NCI-H2227 (cell line): Measurements from ENCODE around the gene MORN1.

Source experiments
- DNase-seq: peaks from one replicate; lab custom pipeline; 2025; ENCODE audit not compliant: unreplicated experiment; lab: John Stamatoyannopoulos, UW

Gene MORN1

GRCh38 chr1:2323451-2323974 lies 67.8 kb downstream of the MORN1 start:
- no peak for DNase-seq

GRCh38 chr1:2322581-2323211 lies 68.7 kb downstream of the MORN1 start:
- DNase-seq, result no peak

DNA sequence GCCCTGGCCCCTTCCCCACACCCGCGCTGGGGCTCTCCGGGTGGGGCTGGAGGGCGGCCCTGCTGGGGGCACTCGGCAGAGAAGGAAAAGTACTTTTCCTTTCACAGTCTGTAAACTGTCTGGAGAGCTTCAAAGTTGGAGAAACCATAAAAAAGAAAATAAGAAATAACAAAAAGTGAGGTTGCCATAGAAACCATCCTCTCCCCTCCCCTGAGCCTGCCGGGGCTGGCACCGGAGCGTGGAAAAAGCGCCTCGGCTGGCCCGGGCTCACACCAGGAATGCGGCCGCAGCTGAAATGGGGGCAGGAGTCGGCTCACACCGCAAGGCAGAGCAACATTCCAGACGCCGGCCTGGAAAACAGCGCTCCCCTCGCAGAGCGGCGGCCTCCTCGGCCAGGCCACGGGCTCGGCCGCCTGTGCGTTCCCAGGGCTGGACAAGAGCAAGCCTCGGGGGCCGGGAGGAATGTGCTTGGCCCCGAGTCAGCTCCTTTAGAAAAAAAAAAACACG lies 69.2 kb downstream of the MORN1 start:
- no peak for DNase-seq

GRCh38 chr1:2320760-2321667 lies 70.3 kb downstream of the MORN1 start:
- DNase-seq, result no peak

DNA sequence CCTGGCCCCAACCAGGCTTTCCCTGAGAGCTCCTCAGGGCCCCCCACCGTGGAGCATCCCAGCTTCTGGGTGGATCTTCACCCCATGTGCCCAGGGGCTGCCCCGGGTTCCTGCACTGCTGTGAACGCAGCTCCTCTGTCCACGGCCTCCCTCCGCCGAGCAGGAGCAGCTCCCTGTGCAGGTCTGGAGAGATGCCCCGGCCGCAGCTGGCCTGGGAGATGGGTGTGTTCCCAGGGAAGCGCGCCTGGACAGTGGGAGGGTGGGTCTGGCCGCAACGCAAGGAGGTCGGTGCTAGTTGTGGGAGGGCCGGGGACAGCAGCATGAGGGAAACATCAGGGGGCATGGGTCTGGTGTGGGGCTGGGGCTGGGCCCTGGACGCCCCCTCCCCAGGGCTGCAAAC lies 71.3 kb downstream of the MORN1 start:
- DNase-seq, result no peak

- no peak for DNase-seq
Observed at GRCh38 chr1:2319291-2319690, 72.1 kb downstream of the MORN1 start.

GRCh38 chr1:2318314-2319278 lies 72.8 kb downstream of the MORN1 start:
- DNase-seq, result no peak

DNA sequence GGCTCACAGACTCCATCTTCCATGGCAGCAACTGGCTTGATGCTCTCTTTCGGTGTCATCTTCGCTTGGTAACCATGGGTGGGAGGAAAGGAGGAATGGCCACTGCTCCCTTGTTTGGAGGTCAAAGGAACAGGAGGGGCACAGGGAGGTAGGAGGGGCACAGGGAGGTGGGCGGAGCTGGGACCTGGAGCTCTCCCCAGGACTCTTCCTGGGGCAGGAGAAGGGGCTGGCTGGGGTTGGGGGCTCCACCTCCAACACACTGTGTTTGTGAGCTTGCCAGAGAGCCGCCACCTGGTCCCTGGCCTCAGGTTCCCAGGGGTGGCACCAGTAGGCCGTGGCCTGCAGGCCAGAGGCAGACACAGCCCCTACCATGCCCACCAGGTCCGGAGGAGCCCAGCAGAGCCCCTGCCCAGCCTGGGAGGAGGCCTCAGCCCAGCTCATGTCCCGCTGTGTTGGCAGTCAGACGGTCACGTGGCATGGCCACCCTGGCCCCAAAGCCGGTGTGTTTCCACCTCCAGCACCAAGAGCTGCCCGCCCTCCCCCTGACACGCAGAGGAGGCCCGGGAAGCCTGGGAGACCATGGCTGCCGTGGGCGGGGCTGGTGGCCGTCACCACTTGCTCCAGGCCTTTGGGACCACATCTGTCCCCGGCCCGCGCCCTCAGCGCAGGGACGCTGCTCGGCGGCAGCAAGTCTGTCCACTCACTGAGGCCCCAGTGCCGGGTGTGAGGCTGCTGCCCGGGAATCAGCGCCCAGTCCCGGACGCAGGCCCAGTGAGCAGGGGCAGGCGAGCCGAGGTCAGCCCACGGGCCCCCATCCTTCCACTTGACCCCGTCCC lies 73.9 kb downstream of the MORN1 start:
- no peak for DNase-seq

GRCh38 chr1:2316451-2316961 lies 74.8 kb downstream of the MORN1 start:
- no peak for DNase-seq

GRCh38 chr1:2315674-2316450 lies 75.5 kb downstream of the MORN1 start:
- DNase-seq, result no peak

DNA sequence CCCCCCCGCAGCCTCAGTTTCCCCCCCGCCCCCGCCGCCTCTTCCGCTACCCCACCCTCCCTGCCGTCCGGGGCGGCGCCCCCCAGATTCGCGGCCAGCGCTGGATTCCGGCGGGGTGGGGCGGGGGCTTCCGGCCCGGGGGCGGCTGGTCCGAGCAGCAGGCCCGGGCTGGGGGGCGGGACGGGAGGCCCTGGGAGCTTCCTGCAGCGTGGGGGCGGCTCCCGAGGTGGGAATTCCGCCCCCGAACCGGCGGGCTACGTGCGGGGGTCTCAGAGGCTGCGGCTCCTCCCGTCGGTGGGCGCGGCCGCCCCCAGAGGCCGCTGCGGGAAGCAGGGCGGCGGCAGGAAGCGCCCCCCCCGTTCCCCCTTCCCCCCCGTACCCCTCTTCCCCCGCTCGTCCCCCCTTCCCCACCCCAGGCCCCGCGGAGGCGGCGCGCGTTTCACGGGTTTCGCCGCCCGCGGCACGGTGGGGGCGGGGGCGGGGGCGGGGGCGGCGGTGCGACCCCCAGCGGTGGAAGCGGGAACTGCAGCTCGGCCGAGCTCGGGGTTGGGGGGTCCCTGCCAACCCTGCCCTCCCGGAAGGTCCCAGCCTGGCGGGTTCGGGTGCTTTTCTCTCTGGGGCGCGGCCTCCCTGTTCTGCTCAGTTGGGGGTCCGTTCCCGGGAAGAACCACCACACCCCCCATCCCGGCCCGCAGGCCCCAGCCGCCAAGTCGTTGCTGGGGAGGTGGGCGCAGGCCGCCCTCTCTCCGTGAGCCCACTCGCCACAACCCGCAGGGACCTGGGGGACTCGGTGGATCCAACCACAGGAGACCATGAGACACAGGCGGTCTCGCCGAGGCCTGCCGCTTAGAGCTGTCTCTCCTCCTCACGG lies 76.3 kb downstream of the MORN1 start:
- peak; percentile 87 for DNase-seq

- DNase-seq, result peak; percentile 74
Observed at GRCh38 chr1:2314273-2314802, 77.0 kb downstream of the MORN1 start.

- DNase-seq, result no peak
Observed at GRCh38 chr1:2313651-2314261, 77.6 kb downstream of the MORN1 start.

GRCh38 chr1:2312515-2313301 lies 78.6 kb downstream of the MORN1 start:
- DNase-seq, result no peak

- no peak for DNase-seq
Observed at GRCh38 chr1:2312160-2312514, 79.2 kb downstream of the MORN1 start.

DNA sequence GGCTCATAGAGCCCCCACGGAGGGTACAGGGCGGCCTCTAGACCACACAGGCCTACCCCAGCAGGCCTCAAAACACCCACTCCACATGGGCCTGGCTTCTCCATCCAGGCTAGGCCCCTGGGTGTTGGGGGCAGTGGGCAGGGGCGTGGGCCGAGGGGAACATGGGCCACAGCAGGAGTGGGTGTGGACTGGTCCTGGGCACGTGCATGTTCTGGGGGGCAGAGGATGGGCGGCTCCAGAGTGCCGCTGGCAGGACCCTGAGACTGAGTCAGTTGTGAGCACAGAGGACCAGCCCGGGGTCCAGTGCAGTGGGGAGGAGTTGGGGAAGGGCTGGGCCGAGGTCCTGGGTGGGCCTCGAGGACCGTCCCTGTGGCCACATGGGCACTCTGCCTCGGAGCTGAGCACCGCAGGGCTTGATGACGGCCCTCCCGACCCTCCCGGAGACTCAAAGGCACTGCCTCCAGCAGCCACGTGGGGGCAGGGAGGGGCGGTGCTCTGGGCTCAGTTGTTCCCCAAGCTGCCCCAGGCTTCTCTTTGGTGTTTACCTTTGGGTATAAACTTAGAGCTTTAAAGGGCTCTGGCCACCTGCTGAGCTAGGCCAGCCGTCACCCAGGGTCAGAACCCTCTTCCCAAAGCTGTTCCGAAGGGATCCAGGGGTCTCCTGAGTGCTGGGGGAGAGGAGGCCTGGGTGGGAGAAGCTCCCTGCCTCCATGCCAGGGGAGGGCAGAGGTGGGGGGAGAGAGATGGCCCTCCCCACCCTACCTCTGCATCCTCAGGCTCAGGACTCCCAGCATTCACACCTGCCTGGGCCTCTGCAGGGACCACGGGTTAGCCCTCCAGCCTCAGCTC lies 79.9 kb downstream of the MORN1 start:
- peak; percentile 61 for DNase-seq
